Astrocyte of the spinal cord (primary cell): Measurements from ENCODE around the gene CEP76.

Source experiments
- DNase-seq: peaks from one replicate; pipeline ENCODE4 v3.0.0; 2011; ENCODE audit warnings: low read depth, low spot score
- H3K4me3 ChIP-seq: 2 replicates; pipeline ENCODE4 v1.5.1; 2011; ENCODE audit warnings: low read depth, mild to moderate bottlenecking, low read length, moderate library complexity
- in situ Hi-C: cut with HindIII; loops from 2 replicates; pipeline ENCODE4 v1.10.0; 2017; ENCODE audit warnings: low sequenced_read_pairs
- TF ChIP-seq, protein P1 (sequence below): IDR thresholded peaks from 2 replicates; pipeline ENCODE4 v1.5.1; 2012; ENCODE audit warnings: low read depth, mild to moderate bottlenecking, low read length, inconsistent platforms

Gene CEP76

GRCh38 chr18:12689256-12689850 is 13.2 kb downstream of the CEP76 start:
- DNase-seq, result no peak
- no peak overlapping the region for H3K4me3 ChIP-seq
- in situ Hi-C loops, result no loop called here
- TF ChIP-seq, protein P1, sequence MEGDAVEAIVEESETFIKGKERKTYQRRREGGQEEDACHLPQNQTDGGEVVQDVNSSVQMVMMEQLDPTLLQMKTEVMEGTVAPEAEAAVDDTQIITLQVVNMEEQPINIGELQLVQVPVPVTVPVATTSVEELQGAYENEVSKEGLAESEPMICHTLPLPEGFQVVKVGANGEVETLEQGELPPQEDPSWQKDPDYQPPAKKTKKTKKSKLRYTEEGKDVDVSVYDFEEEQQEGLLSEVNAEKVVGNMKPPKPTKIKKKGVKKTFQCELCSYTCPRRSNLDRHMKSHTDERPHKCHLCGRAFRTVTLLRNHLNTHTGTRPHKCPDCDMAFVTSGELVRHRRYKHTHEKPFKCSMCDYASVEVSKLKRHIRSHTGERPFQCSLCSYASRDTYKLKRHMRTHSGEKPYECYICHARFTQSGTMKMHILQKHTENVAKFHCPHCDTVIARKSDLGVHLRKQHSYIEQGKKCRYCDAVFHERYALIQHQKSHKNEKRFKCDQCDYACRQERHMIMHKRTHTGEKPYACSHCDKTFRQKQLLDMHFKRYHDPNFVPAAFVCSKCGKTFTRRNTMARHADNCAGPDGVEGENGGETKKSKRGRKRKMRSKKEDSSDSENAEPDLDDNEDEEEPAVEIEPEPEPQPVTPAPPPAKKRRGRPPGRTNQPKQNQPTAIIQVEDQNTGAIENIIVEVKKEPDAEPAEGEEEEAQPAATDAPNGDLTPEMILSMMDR, result no peak

- H3K4me3 ChIP-seq, result no peak overlapping the region
- TF ChIP-seq, protein P1, result peak; percentile 28
- DNase-seq, result peak; percentile 28
- in situ Hi-C loops, result no loop called here
Observed at GRCh38 chr18:12686100-12686499, 16.4 kb downstream of the CEP76 start.

GRCh38 chr18:12679183-12679786 is 23.2 kb downstream of the CEP76 start:
- TF ChIP-seq, protein P1, result no peak
- H3K4me3 ChIP-seq, result no peak overlapping the region
- in situ Hi-C loops, result no loop called here
- no peak for DNase-seq

GRCh38 chr18:12668041-12668440 is 34.5 kb downstream of the CEP76 start:
- in situ Hi-C loops, result no loop called here
- H3K4me3 ChIP-seq, result no peak overlapping the region
- TF ChIP-seq, protein P1, result no peak
- DNase-seq, result no peak

- TF ChIP-seq, protein P1, result peak; percentile 90
- H3K4me3 ChIP-seq, result no peak overlapping the region
- peak; percentile 74 for DNase-seq
- in situ Hi-C loops, result no loop called here
Observed at GRCh38 chr18:12659904-12660605, 42.5 kb downstream of the CEP76 start.

- TF ChIP-seq, protein P1, result no peak
- DNase-seq, result peak; percentile 55
- peak overlapping the region; percentile 62 for H3K4me3 ChIP-seq
- in situ Hi-C loops, result no loop called here
Observed at GRCh38 chr18:12658426-12659138, 43.9 kb downstream of the CEP76 start.
